NCI-H82 (cell line): ENCODE results near the gene CDH4.

Source experiments
- DNase-seq: peaks from one replicate; lab custom pipeline; 2025; lab: John Stamatoyannopoulos, UW

The CDH4 gene

GRCh38 chr20:61328911-61329558 lies 77.0 kb downstream of the CDH4 start:
- DNase-seq, result peak; percentile 20

- no peak for DNase-seq
These were observed 78.4 kb downstream of the CDH4 start for GRCh38 chr20:61330441-61330840.

- no peak for DNase-seq
These were observed 79.5 kb downstream of the CDH4 start for GRCh38 chr20:61331543-61331942.

- DNase-seq, result no peak
These were observed 80.2 kb downstream of the CDH4 start for GRCh38 chr20:61332016-61332975.

- DNase-seq, result no peak
These were observed 81.5 kb downstream of the CDH4 start for GRCh38 chr20:61333484-61334108.

- no peak for DNase-seq
These were observed 88.1 kb downstream of the CDH4 start for GRCh38 chr20:61340157-61340556.

- DNase-seq, result no peak
These were observed 89.5 kb downstream of the CDH4 start for GRCh38 chr20:61341605-61342004.

- no peak for DNase-seq
These were observed 91.9 kb downstream of the CDH4 start for GRCh38 chr20:61343934-61344333.

- no peak for DNase-seq
These were observed 93.6 kb downstream of the CDH4 start for GRCh38 chr20:61345656-61346055.

GRCh38 chr20:61346996-61347395 lies 94.9 kb downstream of the CDH4 start:
- no peak for DNase-seq

GRCh38 chr20:61347443-61347842 lies 95.4 kb downstream of the CDH4 start:
- no peak for DNase-seq

- DNase-seq, result no peak
These were observed 97.5 kb downstream of the CDH4 start for GRCh38 chr20:61349447-61350165.

GRCh38 chr20:61350500-61351250 lies 98.6 kb downstream of the CDH4 start:
- no peak for DNase-seq

GRCh38 chr20:61352346-61353260 lies 100.5 kb downstream of the CDH4 start:
- no peak for DNase-seq

- no peak for DNase-seq
These were observed 101.4 kb downstream of the CDH4 start for GRCh38 chr20:61353261-61354000.

- DNase-seq, result no peak
These were observed 101.9 kb downstream of the CDH4 start for GRCh38 chr20:61354001-61354390.

GRCh38 chr20:61354501-61354900 lies 102.4 kb downstream of the CDH4 start:
- DNase-seq, result no peak

GRCh38 chr20:61354901-61355495 lies 102.9 kb downstream of the CDH4 start:
- DNase-seq, result no peak

GRCh38 chr20:61355585-61355984 lies 103.5 kb downstream of the CDH4 start:
- no peak for DNase-seq
